Measurements from ENCODE around the gene CRYBB1.

CRYBB1 gene

DNA sequence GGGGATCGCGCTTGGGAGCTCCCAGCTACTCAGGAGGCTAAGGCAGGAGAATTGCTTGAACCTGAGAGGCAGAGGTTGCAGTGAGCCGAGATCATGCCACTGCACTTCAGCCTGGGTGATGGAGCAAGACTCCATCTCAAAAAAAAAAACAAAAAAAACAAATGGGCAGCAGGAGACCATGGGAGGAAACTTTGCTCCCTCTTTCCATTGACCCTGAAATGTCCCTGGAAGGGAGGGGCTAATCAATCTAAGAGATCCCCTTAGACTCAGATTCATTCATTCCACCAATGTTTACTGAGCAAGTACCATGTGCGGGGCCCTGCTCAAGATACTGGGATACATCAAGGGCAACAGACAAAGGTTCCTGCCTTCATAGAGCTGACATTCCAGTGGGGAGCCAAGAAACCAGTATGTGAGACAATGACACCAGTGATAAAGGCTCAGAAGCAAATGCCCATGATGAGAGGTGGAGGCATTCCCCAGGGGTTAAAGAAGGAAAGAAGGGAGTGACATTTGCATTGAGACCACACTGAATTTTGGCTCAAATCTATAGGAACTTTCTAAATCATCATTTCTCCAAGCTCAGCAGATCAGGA, 67.8 kb downstream of the CRYBB1 start:
- DNase-seq: no peak
